Measurements from ENCODE around the gene EDNRA. TPM values are rescaled to one million over a fixed set of nuclear protein-coding genes. Genes with fewer than 3 reads are reported as not detected.

Gene EDNRA
- total RNA-seq, 1 experiment from 2014 or later, result 2.5 TPM

GRCh38 chr4:147535124-147535523, 54.2 kb downstream of the EDNRA start:
- H3K9me3 Mint-ChIP-seq, result no peaks in the 10 kb centered on the region
- ChIA-PET POLR2A (no interaction called here), CTCF (interaction anchor here (1.0 to 1.3 kb wide), 3 partner anchors 9 to 332 kb away, joined by 3 to 7 read pairs (median 3); no protein-coding TSS in a partner anchor)
- ATAC-seq (peak; percentile 61), DNase-seq (ENCODE audit: low spot score) (no peak)
- no peak overlapping the region for H3K4me3 Mint-ChIP-seq
- 0 out of 2 replicates have a peak, but pooled peaks cover 2% of the 10 kb centered on the region for H3K36me3 Mint-ChIP-seq
- H3K27me3 Mint-ChIP-seq (ENCODE audit: low read depth), result no peaks in the 10 kb centered on the region
- TF ChIP-seq AR (CRISPR knock-in tag; IDR thresholded peaks at IDR 0.05) (no peak), SP1 (CRISPR knock-in tag; conservative IDR thresholded peaks at IDR 0.05) (no peak), TEAD1 (CRISPR knock-in tag; IDR thresholded peaks at IDR 0.05) (no peak), CREB1 (CRISPR knock-in tag; IDR thresholded peaks at IDR 0.05) (no peak), IRF2 (CRISPR knock-in tag; IDR thresholded peaks at IDR 0.05; ENCODE audit: borderline replicate concordance, low read depth) (no peak), FOXK1 (CRISPR knock-in tag; IDR thresholded peaks at IDR 0.05) (no peak), KAT7 (CRISPR knock-in tag; IDR thresholded peaks at IDR 0.05; ENCODE audit: borderline replicate concordance) (no peak), NR3C1 (CRISPR knock-in tag; conservative IDR thresholded peaks at IDR 0.05; ENCODE audit: low read depth) (no peak), ZNF121 (CRISPR knock-in tag; IDR thresholded peaks at IDR 0.05) (no peak), NR1H2 (CRISPR knock-in tag; IDR thresholded peaks at IDR 0.05) (no peak), SMAD3 (CRISPR knock-in tag; IDR thresholded peaks at IDR 0.05; ENCODE audit: borderline replicate concordance) (no peak), NFE2L1 (CRISPR knock-in tag; IDR thresholded peaks at IDR 0.05) (no peak), ZNF396 (CRISPR knock-in tag; IDR thresholded peaks at IDR 0.05; ENCODE audit: borderline replicate concordance) (no peak), MAX (CRISPR knock-in tag; IDR thresholded peaks at IDR 0.05) (no peak), ARID4B (CRISPR knock-in tag; IDR thresholded peaks at IDR 0.05; ENCODE audit: borderline replicate concordance) (no peak), MXD4 (CRISPR knock-in tag; IDR thresholded peaks at IDR 0.05; ENCODE audit: borderline replicate concordance) (no peak), MLX (CRISPR knock-in tag; IDR thresholded peaks at IDR 0.05) (no peak), STAT6 (CRISPR knock-in tag; conservative IDR thresholded peaks at IDR 0.05; ENCODE audit: low read depth) (no peak)
- H3K27ac Mint-ChIP-seq, result no peak overlapping the region
- H3K4me1 Mint-ChIP-seq, result 0 out of 2 replicates have a peak, but pooled peaks cover 7% of the 10 kb centered on the region

Measured in WTC11 (cell line).